A673 (cell line): ENCODE measurements around the gene PRKAG2. TPM values are rescaled to one million over a fixed set of nuclear protein-coding genes. Genes with fewer than 3 reads are reported as not detected.

Experiments
- BruUV-seq: library from RNA; stranded (reverse); fragments of 400-500 nt; replicated peaks from 2 replicates; lab custom pipeline; 2021; lab: Mats Ljungman, UMichigan
- CTCF ChIA-PET: fragments of 300-600 bp; sonication (Branson Sonifier 250); formaldehyde crosslinking; loops from one replicate; lab custom pipeline; 2022; ENCODE audit warnings: antibody characterized with exemption; lab: Charles Lee
- POLR2A ChIA-PET: fragments of 300-600 bp; sonication (Branson Sonifier 250); formaldehyde crosslinking; loops from one replicate; lab custom pipeline; 2022; ENCODE audit warnings: antibody characterized with exemption; ENCODE audit not compliant: low non-redundant PET; lab: Charles Lee
- DNase-seq: peaks from one replicate; pipeline ENCODE4 v3.0.0-alpha.2; 2015; ENCODE audit warnings: low spot score
- H3K27ac ChIP-seq: fragments of 200-600 bp; sonication (generic); 2 replicates; pipeline ENCODE4 v1.5.1; 2016; ENCODE audit warnings: mixed run types, low read depth, mild to moderate bottlenecking, mixed read lengths, antibody characterized with exemption, low read length; ENCODE audit not compliant: poor library complexity, severe bottlenecking
- H3K27me3 ChIP-seq: fragments of 200-600 bp; sonication (generic); replicated peaks from 2 replicates; pipeline ENCODE4 v1.6.1; 2017; ENCODE audit warnings: mixed run types, low read depth, mild to moderate bottlenecking, mixed read lengths, antibody characterized with exemption, low read length; ENCODE audit not compliant: insufficient read depth, poor library complexity
- H3K36me3 ChIP-seq: fragments of 200-600 bp; sonication (generic); 2 replicates; pipeline ENCODE4 v1.6.1; 2016; ENCODE audit warnings: mixed run types, mild to moderate bottlenecking, mixed read lengths, antibody characterized with exemption, low read length; ENCODE audit not compliant: insufficient read depth, poor library complexity, severe bottlenecking
- H3K4me1 ChIP-seq: fragments of 200-600 bp; sonication (generic); 2 replicates; pipeline ENCODE4 v1.6.1; 2017; ENCODE audit warnings: mixed run types, mild to moderate bottlenecking, mixed read lengths, antibody characterized with exemption, low read length; ENCODE audit not compliant: insufficient read depth, poor library complexity, severe bottlenecking
- H3K4me3 ChIP-seq: fragments of 200-600 bp; sonication (generic); 2 replicates; pipeline ENCODE4 v1.5.1; 2016; ENCODE audit warnings: low read depth, mixed run types, mild to moderate bottlenecking, mixed read lengths, low read length; ENCODE audit not compliant: poor library complexity, severe bottlenecking
- H3K9me3 ChIP-seq: fragments of 200-600 bp; sonication (generic); 2 replicates; pipeline ENCODE4 v1.6.1; 2016; ENCODE audit warnings: mixed run types, low read depth, mild to moderate bottlenecking, mixed read lengths, antibody characterized with exemption, low read length; ENCODE audit not compliant: poor library complexity, severe bottlenecking
- CTCF ChIP-seq: fragments of 300-800, 200-600 bp; sonication (generic); conservative IDR thresholded peaks from 2 replicates; pipeline ENCODE4 v1.5.1; 2017; ENCODE audit warnings: low read depth, mild to moderate bottlenecking, antibody characterized with exemption, low read length, moderate library complexity, mixed read lengths
- EZH2 ChIP-seq: fragments of 200-600 bp; sonication (generic); IDR thresholded peaks from 2 replicates; pipeline ENCODE4 v1.6.1; 2017; ENCODE audit warnings: borderline replicate concordance, low read depth, mild to moderate bottlenecking, mixed read lengths, antibody characterized with exemption, low read length; ENCODE audit not compliant: poor library complexity, severe bottlenecking
- intact Hi-C: fragments of 100-400 bp; cut with micrococcal nuclease; formaldehyde crosslinking; loops from one replicate; pipeline ENCODE4 v1.10.0; 2022; ENCODE audit not compliant: unreplicated experiment
- total RNA-seq: library from RNA; stranded (reverse); gene quantifications from 2 replicates; pipeline ENCODE4 v1.2.3, GENCODE V29; 2021

PRKAG2 gene
- total RNA-seq, 1 experiment from 2014 or later = 11.6 TPM

- H3K4me1 ChIP-seq = peaks cover 9% of the 10 kb centered on the region
- H3K4me3 ChIP-seq = no peak overlapping the region
- ChIA-PET CTCF (interaction anchor here (0.5 kb wide), 1 partner anchor 481 kb away, joined by 3 read pairs; no protein-coding TSS in a partner anchor), POLR2A (no interaction called here)
- no peaks in the 10 kb centered on the region for H3K9me3 ChIP-seq
- TF ChIP-seq EZH2 (no peak), CTCF (no peak)
- no peak overlapping the region for H3K27ac ChIP-seq
- intact Hi-C loops = no loop called here
- H3K27me3 ChIP-seq = no peaks in the 10 kb centered on the region
- no peaks in the 10 kb centered on the region for H3K36me3 ChIP-seq
- DNase-seq = no peak
- BruUV-seq = no TSS peak
Observed at GRCh38 chr7:151790095-151790829, 86.7 kb downstream of the PRKAG2 start.

- BruUV-seq = no TSS peak
- ChIA-PET CTCF (interaction anchor here (0.5 kb wide), 1 partner anchor 480 kb away, joined by 3 read pairs; no protein-coding TSS in a partner anchor), POLR2A (no interaction called here)
- Histone ChIP-seq H3K36me3 (no peaks in the 10 kb centered on the region), H3K27me3 (no peaks in the 10 kb centered on the region), H3K4me1 (peaks cover 3% of the 10 kb centered on the region), H3K4me3 (no peak overlapping the region), H3K27ac (no peak overlapping the region), H3K9me3 (no peaks in the 10 kb centered on the region)
- intact Hi-C loops = no loop called here
- DNase-seq = no peak
- TF ChIP-seq EZH2 = no peak
- no peak for TF ChIP-seq CTCF
Observed at GRCh38 chr7:151789380-151789947, 87.5 kb downstream of the PRKAG2 start.

- ChIA-PET CTCF (no interaction called here), POLR2A (no interaction called here)
- Histone ChIP-seq H3K9me3 (no peaks in the 10 kb centered on the region), H3K27me3 (no peaks in the 10 kb centered on the region), H3K27ac (no peak overlapping the region), H3K36me3 (no peaks in the 10 kb centered on the region), H3K4me1 (peaks cover 8% of the 10 kb centered on the region), H3K4me3 (no peak overlapping the region)
- no peak for TF ChIP-seq EZH2
- TF ChIP-seq CTCF = no peak
- no TSS peak for BruUV-seq
- intact Hi-C loops = no loop called here
- DNase-seq = no peak
Observed at GRCh38 chr7:151787348-151787747, 89.6 kb downstream of the PRKAG2 start.
